ENCODE data around the gene CAMTA1. TPM values are rescaled to one million over a fixed set of nuclear protein-coding genes. Genes with fewer than 3 reads are reported as not detected.

Gene CAMTA1
- total and polyA plus RNA-seq, 4 donors: 18.0 to 93.5 (median 35.8) TPM

- no peaks in the 10 kb centered on the region for H3K27me3 ChIP-seq (ENCODE audit: control insufficient read depth in 4 of 4, insufficient read depth in 4 of 4, low read length in 3 of 4)
- no peak overlapping the region for H3K27ac ChIP-seq (ENCODE audit: low read depth in 1 of 2, low read length in 2 of 2)
- TF ChIP-seq SP1 (IDR thresholded peaks at IDR 0.05) (no peak), RXRA (IDR thresholded peaks at IDR 0.05) (no peak), TAF1 (conservative IDR thresholded peaks at IDR 0.05) (no peak), FOXA2 (IDR thresholded peaks at IDR 0.05) (no peak), GABPA (IDR thresholded peaks at IDR 0.05 in 1 of 2, conservative IDR thresholded peaks at IDR 0.05 in 1 of 2) (no peak), JUND (IDR thresholded peaks at IDR 0.05) (no peak), NR2F2 (IDR thresholded peaks at IDR 0.05) (no peak), EGR1 (IDR thresholded peaks at IDR 0.05; ENCODE audit: low read depth in 2 of 2) (no peak), YY1 (IDR thresholded peaks at IDR 0.05) (no peak), RAD21 (IDR thresholded peaks at IDR 0.05) (no peak), ATF3 (IDR thresholded peaks at IDR 0.05) (no peak), HNF4A (conservative IDR thresholded peaks at IDR 0.05) (no peak), FOXA1 (IDR thresholded peaks at IDR 0.05) (no peak), REST (IDR thresholded peaks at IDR 0.05) (no peak), ZBTB33 (IDR thresholded peaks at IDR 0.05) (no peak), HNF4G (IDR thresholded peaks at IDR 0.05) (no peak)
- TF ChIP-seq, protein P1, sequence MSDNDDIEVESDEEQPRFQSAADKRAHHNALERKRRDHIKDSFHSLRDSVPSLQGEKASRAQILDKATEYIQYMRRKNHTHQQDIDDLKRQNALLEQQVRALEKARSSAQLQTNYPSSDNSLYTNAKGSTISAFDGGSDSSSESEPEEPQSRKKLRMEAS (IDR thresholded peaks at IDR 0.05): no peak
- H3K4me1 ChIP-seq (ENCODE audit: control insufficient read depth in 4 of 4, insufficient read depth in 4 of 4, low read length in 3 of 4): no peaks in the 10 kb centered on the region
- H3K9ac ChIP-seq (ENCODE audit: low read depth in 1 of 2, low read length in 2 of 2): no peak overlapping the region
- H3K4me3 ChIP-seq (ENCODE audit: low read depth in 1 of 3, low read length in 3 of 3): no peak overlapping the region
- 86% methylated on average over 9 of the region's 9 CpGs for WGBS
- no peaks in the 10 kb centered on the region for H3K36me3 ChIP-seq (ENCODE audit: control insufficient read depth in 4 of 4, insufficient read depth in 3 of 4, low read depth in 1 of 4, low read length in 3 of 4)
- no peaks in the 10 kb centered on the region for H3K9me3 ChIP-seq (ENCODE audit: control insufficient read depth in 4 of 4, low read length in 3 of 4)
- no peak for DNase-seq (ENCODE audit: low spot score)
These were observed 197.2 kb downstream of the CAMTA1 start for GRCh38 chr1:6982443-6982842.

GRCh38 chr1:6982860-6983259, 197.6 kb downstream of the CAMTA1 start:
- Histone ChIP-seq H3K9ac (ENCODE audit: low read depth in 1 of 2, low read length in 2 of 2) (no peak overlapping the region), H3K9me3 (ENCODE audit: control insufficient read depth in 4 of 4, low read length in 3 of 4) (no peaks in the 10 kb centered on the region), H3K27me3 (ENCODE audit: control insufficient read depth in 4 of 4, insufficient read depth in 4 of 4, low read length in 3 of 4) (no peaks in the 10 kb centered on the region), H3K36me3 (ENCODE audit: control insufficient read depth in 4 of 4, insufficient read depth in 3 of 4, low read depth in 1 of 4, low read length in 3 of 4) (no peaks in the 10 kb centered on the region), H3K4me1 (ENCODE audit: control insufficient read depth in 4 of 4, insufficient read depth in 4 of 4, low read length in 3 of 4) (no peaks in the 10 kb centered on the region), H3K4me3 (ENCODE audit: low read depth in 1 of 3, low read length in 3 of 3) (no peak overlapping the region), H3K27ac (ENCODE audit: low read depth in 1 of 2, low read length in 2 of 2) (no peak overlapping the region)
- TF ChIP-seq EGR1 (IDR thresholded peaks at IDR 0.05; ENCODE audit: low read depth in 2 of 2) (no peak), RXRA (IDR thresholded peaks at IDR 0.05) (no peak), HNF4A (conservative IDR thresholded peaks at IDR 0.05) (no peak), REST (IDR thresholded peaks at IDR 0.05) (no peak), ZBTB33 (IDR thresholded peaks at IDR 0.05) (no peak), FOXA2 (IDR thresholded peaks at IDR 0.05) (no peak)
- TF ChIP-seq, protein P2, sequence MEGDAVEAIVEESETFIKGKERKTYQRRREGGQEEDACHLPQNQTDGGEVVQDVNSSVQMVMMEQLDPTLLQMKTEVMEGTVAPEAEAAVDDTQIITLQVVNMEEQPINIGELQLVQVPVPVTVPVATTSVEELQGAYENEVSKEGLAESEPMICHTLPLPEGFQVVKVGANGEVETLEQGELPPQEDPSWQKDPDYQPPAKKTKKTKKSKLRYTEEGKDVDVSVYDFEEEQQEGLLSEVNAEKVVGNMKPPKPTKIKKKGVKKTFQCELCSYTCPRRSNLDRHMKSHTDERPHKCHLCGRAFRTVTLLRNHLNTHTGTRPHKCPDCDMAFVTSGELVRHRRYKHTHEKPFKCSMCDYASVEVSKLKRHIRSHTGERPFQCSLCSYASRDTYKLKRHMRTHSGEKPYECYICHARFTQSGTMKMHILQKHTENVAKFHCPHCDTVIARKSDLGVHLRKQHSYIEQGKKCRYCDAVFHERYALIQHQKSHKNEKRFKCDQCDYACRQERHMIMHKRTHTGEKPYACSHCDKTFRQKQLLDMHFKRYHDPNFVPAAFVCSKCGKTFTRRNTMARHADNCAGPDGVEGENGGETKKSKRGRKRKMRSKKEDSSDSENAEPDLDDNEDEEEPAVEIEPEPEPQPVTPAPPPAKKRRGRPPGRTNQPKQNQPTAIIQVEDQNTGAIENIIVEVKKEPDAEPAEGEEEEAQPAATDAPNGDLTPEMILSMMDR (IDR thresholded peaks at IDR 0.05; ENCODE audit: low read depth, low read length, missing input control): no peak
- WGBS: 98% methylated on average over 2 of the region's 2 CpGs
- no peak for DNase-seq (ENCODE audit: low spot score)

Measured in liver (tissue), 9 donors.